ENCODE results near the gene TOMM70. TPM values are rescaled to one million over a fixed set of nuclear protein-coding genes. Genes with fewer than 3 reads are reported as not detected.

TOMM70 gene
- total RNA-seq, 4 donors from 2014 or later = 51.9 to 58.0 (median 53.5) TPM

GRCh38 chr3:100412912-100413590 lies 12.2 kb upstream of the TOMM70 start:
- 97% methylated on average over 4 of the region's 4 CpGs for WGBS, 2 donors
- TF ChIP-seq, protein P1, sequence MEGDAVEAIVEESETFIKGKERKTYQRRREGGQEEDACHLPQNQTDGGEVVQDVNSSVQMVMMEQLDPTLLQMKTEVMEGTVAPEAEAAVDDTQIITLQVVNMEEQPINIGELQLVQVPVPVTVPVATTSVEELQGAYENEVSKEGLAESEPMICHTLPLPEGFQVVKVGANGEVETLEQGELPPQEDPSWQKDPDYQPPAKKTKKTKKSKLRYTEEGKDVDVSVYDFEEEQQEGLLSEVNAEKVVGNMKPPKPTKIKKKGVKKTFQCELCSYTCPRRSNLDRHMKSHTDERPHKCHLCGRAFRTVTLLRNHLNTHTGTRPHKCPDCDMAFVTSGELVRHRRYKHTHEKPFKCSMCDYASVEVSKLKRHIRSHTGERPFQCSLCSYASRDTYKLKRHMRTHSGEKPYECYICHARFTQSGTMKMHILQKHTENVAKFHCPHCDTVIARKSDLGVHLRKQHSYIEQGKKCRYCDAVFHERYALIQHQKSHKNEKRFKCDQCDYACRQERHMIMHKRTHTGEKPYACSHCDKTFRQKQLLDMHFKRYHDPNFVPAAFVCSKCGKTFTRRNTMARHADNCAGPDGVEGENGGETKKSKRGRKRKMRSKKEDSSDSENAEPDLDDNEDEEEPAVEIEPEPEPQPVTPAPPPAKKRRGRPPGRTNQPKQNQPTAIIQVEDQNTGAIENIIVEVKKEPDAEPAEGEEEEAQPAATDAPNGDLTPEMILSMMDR (IDR thresholded peaks at IDR 0.05) = no peak
- no peak for TF ChIP-seq POLR2A (IDR thresholded peaks at IDR 0.05)
- H3K27ac ChIP-seq = no peak overlapping the region
- intact Hi-C loops (cut with DNase I) = no loop called here
- H3K9me3 ChIP-seq = no peaks in the 10 kb centered on the region
- DNase-seq = no peak
- H3K4me3 ChIP-seq (replicated peaks in 1 of 3) = no peak overlapping the region
- H3K27me3 ChIP-seq = no peaks in the 10 kb centered on the region
- no peaks in the 10 kb centered on the region for H3K4me1 ChIP-seq
- H3K36me3 ChIP-seq = no peaks in the 10 kb centered on the region

DNA sequence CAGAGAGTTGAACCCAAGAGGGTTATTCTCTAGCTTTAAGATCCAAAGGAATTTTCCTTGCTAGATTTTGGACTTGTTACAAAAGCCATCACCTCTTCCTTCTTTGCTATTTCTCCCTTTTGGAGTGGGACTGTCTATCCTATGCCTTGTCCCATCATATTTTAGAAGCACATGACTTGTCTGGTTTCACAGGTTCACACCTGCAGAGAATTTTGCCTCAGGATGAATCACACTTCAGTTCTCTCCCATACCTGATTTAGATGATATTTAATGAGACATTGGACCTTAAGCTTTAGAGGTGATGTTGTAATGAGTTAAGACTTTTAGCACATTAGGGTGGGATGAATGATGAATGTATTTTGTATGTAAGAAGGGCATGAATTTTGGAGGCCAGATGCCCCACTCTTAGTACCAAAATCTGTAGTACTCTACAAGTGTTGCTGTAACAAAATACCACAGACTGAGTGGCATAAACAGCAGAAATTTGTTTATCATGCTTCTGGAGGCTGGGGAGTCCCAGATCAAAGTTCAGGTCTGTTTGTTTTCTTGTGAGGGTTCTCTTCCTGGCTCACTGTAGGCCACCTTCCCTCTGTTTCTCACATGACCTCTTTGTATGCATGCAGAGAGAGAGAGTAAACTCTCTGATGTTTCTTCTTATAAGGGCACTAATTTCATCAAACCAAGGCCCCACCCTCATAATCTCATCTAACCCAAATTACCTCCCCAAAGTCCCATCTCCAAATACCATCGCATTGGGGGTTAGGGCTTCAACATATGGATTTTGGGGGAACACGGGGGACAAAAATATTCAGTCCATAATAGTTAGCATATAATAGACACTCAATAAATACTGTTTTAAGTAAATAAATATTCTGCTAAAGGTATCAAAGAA lies 10.4 kb upstream of the TOMM70 start:
- Histone ChIP-seq H3K4me3 (replicated peaks in 1 of 3) (no peak overlapping the region), H3K27me3 (no peaks in the 10 kb centered on the region), H3K9me3 (no peaks in the 10 kb centered on the region), H3K27ac (no peak overlapping the region), H3K4me1 (no peaks in the 10 kb centered on the region), H3K36me3 (no peaks in the 10 kb centered on the region)
- TF ChIP-seq POLR2A (IDR thresholded peaks at IDR 0.05) = no peak
- TF ChIP-seq, protein P1 (IDR thresholded peaks at IDR 0.05) = no peak
- no peak for DNase-seq
- intact Hi-C loops (cut with DNase I) = no loop called here
- 97 to 98% methylated on average over 2 of the region's 2 CpGs for WGBS, 2 donors

- Histone ChIP-seq H3K9me3 (no peaks in the 10 kb centered on the region), H3K4me3 (replicated peaks in 1 of 3) (no peak overlapping the region), H3K27ac (no peak overlapping the region), H3K4me1 (peaks cover 0 to 7% of the 10 kb centered on the region in 2 donors), H3K27me3 (no peaks in the 10 kb centered on the region), H3K36me3 (no peaks in the 10 kb centered on the region)
- 86 to 99% methylated on average over 3 to 4 of the region's 4 CpGs for whole genome bisulfite sequencing, 2 donors
- no peak for DNase-seq
- intact Hi-C loops (cut with DNase I) = no loop called here
- TF ChIP-seq, protein P1 (IDR thresholded peaks at IDR 0.05) = no peak
- TF ChIP-seq POLR2A (IDR thresholded peaks at IDR 0.05) = no peak
Measured at GRCh38 chr3:100407977-100408532, 7.2 kb upstream of the TOMM70 start.

- intact Hi-C loops (cut with DNase I) = no loop called here
- Histone ChIP-seq H3K4me1 (peaks cover 0 to 7% of the 10 kb centered on the region in 2 donors), H3K9me3 (no peaks in the 10 kb centered on the region), H3K4me3 (replicated peaks in 1 of 3) (no peak overlapping the region), H3K27me3 (no peaks in the 10 kb centered on the region), H3K27ac (no peak overlapping the region), H3K36me3 (no peaks in the 10 kb centered on the region)
- DNase-seq = no peak
- WGBS, 2 donors = 72 to 73% methylated on average over 2 of the region's 2 CpGs
- TF ChIP-seq, protein P1 (IDR thresholded peaks at IDR 0.05) = no peak
- no peak for TF ChIP-seq POLR2A (IDR thresholded peaks at IDR 0.05)
Measured at GRCh38 chr3:100407164-100407563, 6.3 kb upstream of the TOMM70 start.

DNA sequence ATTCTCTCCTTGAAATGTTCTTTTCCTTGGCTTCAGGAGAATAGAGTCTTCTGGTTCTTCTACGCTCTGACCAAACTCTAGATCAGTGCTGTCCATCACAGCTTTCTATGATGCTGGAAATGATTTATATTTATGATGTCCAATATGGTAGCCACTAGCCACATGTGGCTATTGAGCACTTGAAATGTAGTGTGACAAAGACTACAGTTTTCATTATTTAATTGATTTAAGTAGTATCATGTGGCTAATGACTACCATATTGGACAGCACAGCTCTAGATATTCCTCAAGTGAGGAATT lies 3.3 kb upstream of the TOMM70 start:
- Histone ChIP-seq H3K36me3 (no peaks in the 10 kb centered on the region), H3K4me1 (peaks cover 6 to 14% of the 10 kb centered on the region in 2 donors), H3K4me3 (replicated peaks in 1 of 3) (no peak overlapping the region), H3K9me3 (no peaks in the 10 kb centered on the region), H3K27me3 (no peaks in the 10 kb centered on the region), H3K27ac (no peak overlapping the region)
- intact Hi-C loops (cut with DNase I) = no loop called here
- no peak for DNase-seq
- WGBS, 2 donors = 78 to 93% methylated on average over 1 of the region's 1 CpG
- TF ChIP-seq, protein P1 (IDR thresholded peaks at IDR 0.05) = no peak
- no peak for TF ChIP-seq POLR2A (IDR thresholded peaks at IDR 0.05)

Data from thyroid gland (tissue), 4 donors.